ENCODE measurements around the gene MIPOL1. TPM values are rescaled to one million over a fixed set of nuclear protein-coding genes. Genes with fewer than 3 reads are reported as not detected.
"Not testable (repeated sequence)": the region's sequence is repeated elsewhere in the genome, so short reads cannot be mapped to it uniquely, and the experiment has no call there.

MIPOL1 gene
- total RNA-seq, 2 donors from 2014 or later, result 8.6 to 27.0 TPM

DNA sequence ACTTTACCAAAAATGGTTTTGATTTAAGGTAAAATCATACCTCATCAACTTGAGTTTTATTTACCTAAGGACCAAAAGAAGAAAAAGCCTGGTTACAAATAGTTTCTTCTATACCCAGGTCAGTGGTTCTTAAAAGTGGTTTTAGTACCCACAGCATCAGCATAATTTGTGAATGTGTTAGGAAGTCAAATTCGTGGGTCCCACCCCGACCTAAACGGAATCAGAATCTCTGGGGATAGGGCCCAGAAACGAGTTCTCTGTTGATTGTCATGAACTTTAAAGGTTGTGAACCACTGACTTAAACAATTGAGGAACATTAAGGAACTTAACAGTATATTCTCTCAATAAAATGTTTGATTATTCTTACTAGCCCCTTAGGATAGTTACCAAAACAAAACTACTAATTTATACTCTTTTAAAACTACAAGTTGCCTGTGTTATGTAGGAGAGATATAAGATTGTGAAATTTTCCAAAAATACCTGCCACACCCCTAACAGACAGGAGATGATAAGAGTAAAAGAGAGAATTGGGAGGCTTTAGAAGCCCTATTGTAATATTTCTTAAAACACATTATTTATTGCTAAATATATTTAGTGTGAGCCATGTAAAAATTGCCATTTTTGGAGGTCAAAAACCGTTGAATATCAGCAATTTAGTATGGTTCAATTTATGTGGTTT is 24.7 kb upstream of the MIPOL1 start:
- H3K36me3 ChIP-seq (replicated peaks in 1 of 2; ENCODE audit: insufficient read depth in 1 of 2, low read depth in 2 of 2), result no peaks in the 10 kb centered on the region
- no peaks in the 10 kb centered on the region for H3K9me3 ChIP-seq
- TF ChIP-seq, protein P1, sequence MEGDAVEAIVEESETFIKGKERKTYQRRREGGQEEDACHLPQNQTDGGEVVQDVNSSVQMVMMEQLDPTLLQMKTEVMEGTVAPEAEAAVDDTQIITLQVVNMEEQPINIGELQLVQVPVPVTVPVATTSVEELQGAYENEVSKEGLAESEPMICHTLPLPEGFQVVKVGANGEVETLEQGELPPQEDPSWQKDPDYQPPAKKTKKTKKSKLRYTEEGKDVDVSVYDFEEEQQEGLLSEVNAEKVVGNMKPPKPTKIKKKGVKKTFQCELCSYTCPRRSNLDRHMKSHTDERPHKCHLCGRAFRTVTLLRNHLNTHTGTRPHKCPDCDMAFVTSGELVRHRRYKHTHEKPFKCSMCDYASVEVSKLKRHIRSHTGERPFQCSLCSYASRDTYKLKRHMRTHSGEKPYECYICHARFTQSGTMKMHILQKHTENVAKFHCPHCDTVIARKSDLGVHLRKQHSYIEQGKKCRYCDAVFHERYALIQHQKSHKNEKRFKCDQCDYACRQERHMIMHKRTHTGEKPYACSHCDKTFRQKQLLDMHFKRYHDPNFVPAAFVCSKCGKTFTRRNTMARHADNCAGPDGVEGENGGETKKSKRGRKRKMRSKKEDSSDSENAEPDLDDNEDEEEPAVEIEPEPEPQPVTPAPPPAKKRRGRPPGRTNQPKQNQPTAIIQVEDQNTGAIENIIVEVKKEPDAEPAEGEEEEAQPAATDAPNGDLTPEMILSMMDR (IDR thresholded peaks at IDR 0.05), result no peak
- TF ChIP-seq POLR2A (IDR thresholded peaks at IDR 0.05), result no peak
- 53 to 63% methylated on average over 5 of the region's 5 CpGs for WGBS, 2 donors
- peak overlapping the region in 3 of 4 donors; percentile 81 to 93 (median 87) for H3K27ac ChIP-seq
- intact Hi-C loops (cut with DNase I), result no loop called here
- peaks cover 44% of the 10 kb centered on the region for H3K4me1 ChIP-seq
- peak overlapping the region in 1 of 2 donors; percentile 44 for H3K4me3 ChIP-seq
- ATAC-seq (no peak), DNase-seq (no peak)
- no peaks in the 10 kb centered on the region for H3K27me3 ChIP-seq

DNA sequence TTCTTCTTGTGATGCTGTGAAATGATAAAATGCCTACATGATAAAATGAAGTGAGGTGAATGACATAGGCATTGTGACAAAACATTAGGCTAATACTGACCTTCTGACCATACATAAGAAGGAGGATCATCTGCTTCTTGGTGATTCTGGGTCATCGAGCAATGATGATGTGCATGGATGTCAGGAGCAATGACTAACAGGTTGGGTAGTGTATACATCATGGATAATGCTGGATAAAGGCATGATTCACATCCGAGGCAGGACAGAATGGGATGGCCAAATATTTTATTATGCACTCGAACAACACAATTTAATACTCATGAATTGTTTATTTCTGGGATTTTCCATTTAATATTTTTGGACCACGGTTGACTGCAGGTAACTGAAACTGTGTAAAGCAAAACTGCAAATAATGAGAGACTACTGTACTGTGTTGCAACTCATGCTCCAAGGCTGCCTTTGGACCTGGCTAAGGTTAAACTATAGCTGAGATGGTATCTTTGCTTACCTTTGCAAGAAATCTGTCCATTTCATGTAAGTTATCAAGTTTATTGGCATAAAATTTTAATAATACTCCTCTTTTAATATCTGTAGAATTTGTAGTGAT is 17.7 kb upstream of the MIPOL1 start:
- WGBS, 2 donors, result 77 to 80% methylated on average over 4 of the region's 4 CpGs
- no peak for DNase-seq
- ATAC-seq, result no peak

DNA sequence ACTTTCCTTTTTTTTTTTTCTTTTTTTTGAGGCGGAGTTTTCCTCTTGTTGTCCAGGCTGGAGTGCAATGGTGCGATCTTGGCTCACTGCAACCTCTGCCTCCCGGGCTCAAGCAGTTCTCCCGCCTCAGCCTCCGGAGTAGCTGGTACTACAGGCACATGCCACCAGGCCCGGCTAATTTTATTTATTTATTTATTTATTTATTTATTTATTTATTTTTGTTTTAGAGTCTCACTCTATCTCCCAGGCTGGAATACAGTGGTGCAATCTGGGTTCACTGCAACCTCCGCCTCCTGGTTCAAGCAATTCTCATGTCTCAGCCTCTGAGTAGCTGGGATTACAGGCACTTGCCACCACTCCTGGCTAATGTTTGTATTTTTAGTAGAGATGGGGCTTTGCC is 16.9 kb upstream of the MIPOL1 start:
- H3K27ac ChIP-seq; H3K9me3 ChIP-seq; H3K4me1 ChIP-seq; DNase-seq; H3K4me3 ChIP-seq; intact Hi-C loops (cut with DNase I); ATAC-seq; H3K36me3 ChIP-seq (replicated peaks in 1 of 2; ENCODE audit: insufficient read depth in 1 of 2, low read depth in 2 of 2); H3K27me3 ChIP-seq: not testable (repeated sequence)
- 91 to 93% methylated on average over 7 of the region's 7 CpGs for WGBS, 2 donors

More for the DNA sequence above, 17.7 kb upstream of the MIPOL1 start:
- no peaks in the 10 kb centered on the region for H3K9me3 ChIP-seq
- H3K4me3 ChIP-seq, result no peak overlapping the region
- TF ChIP-seq, protein P1 (IDR thresholded peaks at IDR 0.05), result no peak
- TF ChIP-seq POLR2A (IDR thresholded peaks at IDR 0.05), result no peak
- peaks cover 16% of the 10 kb centered on the region for H3K4me1 ChIP-seq
- no peaks in the 10 kb centered on the region for H3K27me3 ChIP-seq
- intact Hi-C loops (cut with DNase I), result no loop called here
- H3K36me3 ChIP-seq (replicated peaks in 1 of 2; ENCODE audit: insufficient read depth in 1 of 2, low read depth in 2 of 2), result no peaks in the 10 kb centered on the region
- no peak overlapping the region for H3K27ac ChIP-seq

DNA sequence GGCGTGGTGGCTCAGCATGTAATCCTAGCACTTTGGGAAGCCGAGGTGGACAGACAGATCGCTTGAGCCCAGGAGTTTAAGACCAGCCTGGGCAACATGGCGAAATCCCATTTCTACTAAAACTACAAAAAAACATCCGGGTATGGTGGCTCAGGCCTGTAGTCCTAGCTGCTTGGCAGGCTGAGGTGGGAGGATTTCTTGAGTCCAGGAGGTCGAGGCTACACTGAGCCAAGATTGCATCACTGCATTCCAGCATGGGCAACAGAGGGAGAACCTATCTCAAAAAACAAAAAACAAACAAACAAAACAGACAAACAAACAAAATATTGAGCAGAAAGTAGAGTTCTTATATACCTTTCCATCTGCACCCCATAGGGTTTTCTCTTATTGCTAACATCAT is 16.3 kb upstream of the MIPOL1 start:
- H3K36me3 ChIP-seq (replicated peaks in 1 of 2; ENCODE audit: insufficient read depth in 1 of 2, low read depth in 2 of 2), result no peaks in the 10 kb centered on the region
- no peak overlapping the region for H3K27ac ChIP-seq
- DNase-seq, result no peak
- no peaks in the 10 kb centered on the region for H3K9me3 ChIP-seq
- H3K4me1 ChIP-seq, result peaks cover 1% of the 10 kb centered on the region
- TF ChIP-seq, protein P1 (IDR thresholded peaks at IDR 0.05), result no peak
- TF ChIP-seq POLR2A (IDR thresholded peaks at IDR 0.05), result no peak
- 85 to 89% methylated on average over 6 of the region's 6 CpGs for WGBS, 2 donors
- intact Hi-C loops (cut with DNase I), result no loop called here
- no peak overlapping the region for H3K4me3 ChIP-seq
- no peaks in the 10 kb centered on the region for H3K27me3 ChIP-seq
- no peak for ATAC-seq

DNA sequence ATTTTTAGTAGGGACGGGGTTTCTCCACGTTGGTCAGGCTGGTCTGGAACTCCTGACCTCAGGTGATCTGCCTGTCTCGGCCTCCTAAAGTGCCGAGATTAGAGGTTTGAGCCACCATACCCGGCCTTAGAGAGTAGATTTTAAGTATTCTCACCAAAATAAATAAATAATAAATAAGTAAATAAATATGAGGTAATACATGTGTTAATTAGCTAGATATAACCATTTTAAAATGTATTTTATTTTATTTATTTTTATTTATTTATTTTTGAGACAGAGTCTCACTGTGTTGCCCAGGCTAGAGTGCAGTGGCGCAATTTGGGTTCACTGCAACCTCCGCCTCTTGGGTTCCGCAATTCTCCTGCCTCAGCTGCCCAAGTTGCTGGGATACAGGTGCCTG is 13.2 kb upstream of the MIPOL1 start:
- H3K9me3 ChIP-seq; H3K27me3 ChIP-seq; DNase-seq; H3K4me3 ChIP-seq; H3K36me3 ChIP-seq (replicated peaks in 1 of 2; ENCODE audit: insufficient read depth in 1 of 2, low read depth in 2 of 2); ATAC-seq; H3K4me1 ChIP-seq; intact Hi-C loops (cut with DNase I); H3K27ac ChIP-seq: not testable (repeated sequence)
- WGBS, 2 donors, result 83 to 85% methylated on average over 8 of the region's 8 CpGs

DNA sequence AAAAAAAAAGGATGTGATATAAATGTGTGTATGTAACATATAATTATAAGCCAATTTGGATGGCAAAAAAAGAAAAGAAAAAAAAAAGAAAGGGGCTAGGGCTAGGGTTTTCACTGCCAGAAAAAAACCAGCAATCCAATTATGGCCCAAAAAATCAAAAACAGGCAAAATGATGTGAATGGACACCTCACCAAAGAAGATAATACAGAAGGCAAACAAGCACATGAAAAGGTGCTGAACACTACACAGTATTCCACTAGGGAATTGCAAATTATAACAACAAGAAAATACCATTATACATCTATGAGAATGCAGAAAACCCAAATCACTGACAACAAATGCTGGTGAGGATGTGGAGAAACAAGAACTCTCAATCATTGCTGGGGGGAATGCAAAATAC is 12.1 kb upstream of the MIPOL1 start:
- DNase-seq (no peak), ATAC-seq (no peak)
- Histone ChIP-seq H3K36me3 (replicated peaks in 1 of 2; ENCODE audit: insufficient read depth in 1 of 2, low read depth in 2 of 2) (no peaks in the 10 kb centered on the region), H3K27me3 (no peaks in the 10 kb centered on the region), H3K4me1 (no peaks in the 10 kb centered on the region), H3K4me3 (no peak overlapping the region), H3K27ac (no peak overlapping the region), H3K9me3 (no peaks in the 10 kb centered on the region)
- TF ChIP-seq, protein P1 (IDR thresholded peaks at IDR 0.05), result no peak
- TF ChIP-seq POLR2A (IDR thresholded peaks at IDR 0.05), result no peak
- intact Hi-C loops (cut with DNase I), result no loop called here
